Thoracic aorta (tissue), 2 donors: ENCODE data around the gene YTHDC2. TPM values are rescaled to one million over a fixed set of nuclear protein-coding genes. Genes with fewer than 3 reads are reported as not detected.

Experiments
- ATAC-seq: fragments of 150-250 bp; one replicate; pipeline ENCODE4 v1.8.0; 2017; ENCODE audit warnings: low read depth; ENCODE audit not compliant: insufficient number of reproducible peaks, low FRiP score
- DNase-seq: peaks from one replicate; pipeline ENCODE4 v3.0.0-alpha.2; 2020; ENCODE audit warnings: low spot score
- H3K27ac ChIP-seq, 2 donors: fragments of 200-600 bp; sonication (generic); 1 replicate in 1 of 2; 2 replicates in 1 of 2; pipeline ENCODE4 v1.5.1; 2016; ENCODE audit warnings: mild to moderate bottlenecking in 2 of 2, moderate library complexity in 2 of 2
- H3K27me3 ChIP-seq: fragments of 200-600 bp; sonication (generic); replicated peaks from 2 replicates; pipeline ENCODE4 v1.6.0; 2016; ENCODE audit warnings: mild to moderate bottlenecking; ENCODE audit not compliant: insufficient read depth
- H3K36me3 ChIP-seq: fragments of 200-600 bp; sonication (generic); one replicate; pipeline ENCODE4 v1.5.1; 2016
- H3K4me1 ChIP-seq, 2 donors: fragments of 200-600 bp; sonication (generic); 1 replicate in 1 of 2; 2 replicates in 1 of 2; pipeline versions ENCODE4 v1.5.1 to v1.6.0; 2016; ENCODE audit warnings: low read depth in 2 of 2, mild to moderate bottlenecking in 1 of 2; ENCODE audit not compliant: control insufficient read depth in 1 of 2
- H3K4me3 ChIP-seq: fragments of 200-600 bp; sonication (generic); 2 replicates; pipeline ENCODE4 v1.5.1; 2016; ENCODE audit warnings: mild to moderate bottlenecking
- H3K9me3 ChIP-seq: fragments of 200-600 bp; sonication (generic); 2 replicates; pipeline ENCODE4 v1.5.1; 2016
- total RNA-seq, 2 donors: library from RNA; depleted of rRNA; stranded (reverse); fragments of >200 nt; gene quantifications; one replicate each; pipeline versions ENCODE4 v1.1.0 to v1.2.3, GENCODE V29; 2016
- TF ChIP-seq, protein P1 (sequence below): fragments of 200-600 bp; sonication (generic); IDR thresholded peaks from one replicate; pipeline ENCODE4 v1.5.1; 2019; ENCODE audit warnings: antibody characterized with exemption

The YTHDC2 gene
- total RNA-seq, 2 donors from 2014 or later = 30.3 to 38.9 TPM

DNA sequence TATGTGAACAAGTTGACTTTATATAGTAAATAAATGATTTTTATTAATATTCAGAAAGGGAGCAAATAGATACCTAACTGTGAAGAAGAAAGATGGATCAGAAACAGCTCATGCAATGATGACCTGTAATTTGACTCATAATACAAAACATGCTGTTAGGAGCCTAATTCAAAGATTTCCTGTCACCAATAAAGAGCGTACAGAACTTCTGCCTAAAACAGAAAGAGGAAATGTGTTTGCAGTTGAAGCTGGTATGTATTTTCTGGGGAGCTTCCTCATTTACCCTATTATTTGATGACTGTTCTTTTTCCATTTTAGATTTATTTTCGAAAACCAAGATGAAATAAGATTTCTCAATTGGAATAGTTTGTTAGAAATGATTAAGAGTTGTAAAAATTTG lies 11.4 kb downstream of the YTHDC2 start:
- no peak for DNase-seq
- Histone ChIP-seq H3K36me3 (no peaks in the 10 kb centered on the region), H3K27ac (no peak overlapping the region), H3K9me3 (no peaks in the 10 kb centered on the region), H3K27me3 (no peaks in the 10 kb centered on the region), H3K4me3 (no peak overlapping the region), H3K4me1 (peaks cover 2 to 4% of the 10 kb centered on the region in 2 donors)
- TF ChIP-seq, protein P1, sequence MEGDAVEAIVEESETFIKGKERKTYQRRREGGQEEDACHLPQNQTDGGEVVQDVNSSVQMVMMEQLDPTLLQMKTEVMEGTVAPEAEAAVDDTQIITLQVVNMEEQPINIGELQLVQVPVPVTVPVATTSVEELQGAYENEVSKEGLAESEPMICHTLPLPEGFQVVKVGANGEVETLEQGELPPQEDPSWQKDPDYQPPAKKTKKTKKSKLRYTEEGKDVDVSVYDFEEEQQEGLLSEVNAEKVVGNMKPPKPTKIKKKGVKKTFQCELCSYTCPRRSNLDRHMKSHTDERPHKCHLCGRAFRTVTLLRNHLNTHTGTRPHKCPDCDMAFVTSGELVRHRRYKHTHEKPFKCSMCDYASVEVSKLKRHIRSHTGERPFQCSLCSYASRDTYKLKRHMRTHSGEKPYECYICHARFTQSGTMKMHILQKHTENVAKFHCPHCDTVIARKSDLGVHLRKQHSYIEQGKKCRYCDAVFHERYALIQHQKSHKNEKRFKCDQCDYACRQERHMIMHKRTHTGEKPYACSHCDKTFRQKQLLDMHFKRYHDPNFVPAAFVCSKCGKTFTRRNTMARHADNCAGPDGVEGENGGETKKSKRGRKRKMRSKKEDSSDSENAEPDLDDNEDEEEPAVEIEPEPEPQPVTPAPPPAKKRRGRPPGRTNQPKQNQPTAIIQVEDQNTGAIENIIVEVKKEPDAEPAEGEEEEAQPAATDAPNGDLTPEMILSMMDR = no peak
- ATAC-seq = no peak

DNA sequence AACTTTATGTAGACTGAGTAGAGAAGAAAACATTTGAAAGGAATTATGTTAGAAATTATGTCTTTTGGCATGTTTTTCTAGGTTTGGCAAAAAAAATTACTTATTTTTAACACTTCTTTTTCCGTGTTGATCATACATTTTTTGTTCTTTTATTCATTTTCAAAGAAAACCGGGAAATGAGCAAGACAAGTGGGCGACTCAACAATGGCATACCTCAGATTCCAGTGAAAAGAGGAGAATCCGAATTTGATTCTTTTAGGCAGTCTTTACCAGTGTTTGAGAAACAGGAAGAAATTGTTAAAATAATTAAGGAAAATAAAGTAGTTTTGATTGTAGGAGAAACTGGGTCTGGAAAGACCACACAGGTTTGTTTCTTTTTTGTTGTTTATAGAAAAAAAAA lies 12.9 kb downstream of the YTHDC2 start:
- no peaks in the 10 kb centered on the region for H3K36me3 ChIP-seq
- H3K27me3 ChIP-seq = no peaks in the 10 kb centered on the region
- no peak overlapping the region for H3K27ac ChIP-seq
- TF ChIP-seq, protein P1 = no peak
- no peak overlapping the region for H3K4me3 ChIP-seq
- no peak for ATAC-seq
- DNase-seq = no peak
- peaks cover 2 to 4% of the 10 kb centered on the region in 2 donors for H3K4me1 ChIP-seq
- no peaks in the 10 kb centered on the region for H3K9me3 ChIP-seq

DNA sequence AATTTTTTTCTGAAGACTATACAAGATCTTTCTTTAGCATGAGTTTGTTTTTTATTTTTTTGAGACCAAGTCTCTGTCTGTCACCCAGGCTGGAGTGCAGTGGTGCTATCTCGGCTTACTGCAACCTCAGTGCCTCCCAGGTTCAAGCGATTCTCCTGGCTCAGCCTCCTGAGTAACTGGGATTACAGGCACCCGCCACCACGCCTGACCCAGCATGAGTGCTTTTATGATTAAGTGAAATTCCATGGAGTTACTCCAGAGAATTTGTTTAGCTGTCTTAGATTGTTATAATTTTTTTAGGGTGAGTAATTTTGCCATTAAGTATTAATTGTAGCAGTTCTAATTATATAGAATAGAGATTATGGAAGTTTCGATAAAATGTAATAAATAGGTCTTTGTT lies 14.3 kb downstream of the YTHDC2 start:
- no peak overlapping the region for H3K27ac ChIP-seq
- no peak overlapping the region for H3K4me3 ChIP-seq
- no peaks in the 10 kb centered on the region for H3K36me3 ChIP-seq
- ATAC-seq (no peak), DNase-seq (no peak)
- no peaks in the 10 kb centered on the region for H3K27me3 ChIP-seq
- peaks cover 0 to 4% of the 10 kb centered on the region in 2 donors for H3K4me1 ChIP-seq
- H3K9me3 ChIP-seq = no peaks in the 10 kb centered on the region
- TF ChIP-seq, protein P1 = no peak

DNA sequence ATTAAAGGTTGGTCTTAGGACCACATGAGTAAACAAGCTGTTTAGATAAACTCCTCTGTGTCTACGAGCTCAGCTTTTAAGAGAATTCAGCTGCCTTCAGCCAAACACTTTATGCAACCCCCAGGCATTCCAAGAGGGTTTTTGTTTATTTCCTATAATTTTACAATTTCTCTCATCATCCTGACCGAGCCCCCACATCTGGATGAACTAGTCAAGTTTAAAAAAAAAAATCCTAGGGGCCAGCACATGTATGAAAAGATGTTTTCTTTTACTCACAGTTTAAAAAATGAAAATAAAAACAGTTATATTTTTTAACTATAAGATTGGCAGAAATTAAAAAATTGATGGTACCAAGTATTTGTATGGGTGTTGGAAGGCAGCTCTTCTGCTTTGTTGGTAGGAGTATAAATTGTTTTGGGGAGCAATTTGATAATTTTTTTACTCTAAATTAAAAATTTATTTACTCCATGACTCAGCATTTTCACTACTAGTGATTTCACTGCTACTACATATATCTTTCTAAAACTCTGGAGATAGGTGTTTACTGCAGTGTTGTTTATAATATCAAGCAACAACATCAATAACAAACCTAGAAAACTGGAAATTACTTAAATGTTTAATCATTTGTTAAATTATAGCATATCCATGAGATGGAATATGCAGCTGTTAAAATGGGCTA lies 18.1 kb downstream of the YTHDC2 start:
- no peaks in the 10 kb centered on the region for H3K27me3 ChIP-seq
- H3K36me3 ChIP-seq = peaks cover 8% of the 10 kb centered on the region
- H3K4me3 ChIP-seq = no peak overlapping the region
- TF ChIP-seq, protein P1 = no peak
- ATAC-seq (no peak), DNase-seq (no peak)
- no peaks in the 10 kb centered on the region for H3K4me1 ChIP-seq
- no peaks in the 10 kb centered on the region for H3K9me3 ChIP-seq
- H3K27ac ChIP-seq = no peak overlapping the region

DNA sequence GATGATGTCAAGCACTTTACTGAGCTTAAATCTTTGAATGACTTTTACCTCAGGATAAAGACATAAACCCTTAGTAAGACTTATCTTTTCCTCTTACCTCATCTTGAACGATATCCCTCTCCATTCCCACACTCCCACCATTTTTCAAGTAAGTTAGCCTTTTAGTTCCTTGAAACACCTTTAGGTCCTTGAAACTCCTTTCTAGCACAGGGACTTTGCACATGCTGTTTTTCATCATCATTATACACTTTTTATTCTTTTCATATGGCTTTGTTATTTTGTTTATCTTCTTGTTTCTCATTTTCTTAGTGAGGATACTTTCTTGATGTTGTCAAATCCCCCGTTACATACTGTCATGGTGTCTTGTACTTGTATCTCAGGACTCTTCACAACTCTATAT lies 24.8 kb downstream of the YTHDC2 start:
- Histone ChIP-seq H3K36me3 (peaks cover 17% of the 10 kb centered on the region), H3K27ac (no peak overlapping the region), H3K27me3 (no peaks in the 10 kb centered on the region), H3K4me3 (no peak overlapping the region), H3K9me3 (no peaks in the 10 kb centered on the region), H3K4me1 (no peaks in the 10 kb centered on the region)
- DNase-seq (no peak), ATAC-seq (no peak)
- TF ChIP-seq, protein P1 = no peak
